Activated B cell treated with CpG ODN at 0.5 μM for 24 hours (primary cell): ENCODE data around the gene CPA2. TPM values are rescaled to one million over a fixed set of nuclear protein-coding genes. Genes with fewer than 3 reads are reported as not detected.

Experiments
- ATAC-seq: fragments of 200-7000 bp; cut with Tn5 transposase; one replicate; pipeline ENCODE4 v1.10.0; 2021; ENCODE audit warnings: low read depth, mild to moderate bottlenecking, moderate library complexity
- CTCF ChIA-PET: fragments of 350-600 bp; sonication (Branson Sonifier 250); formaldehyde crosslinking; loops from one replicate; lab custom pipeline; 2021; ENCODE audit warnings: antibody characterized with exemption; lab: Charles Lee
- POLR2A ChIA-PET: fragments of 350-600 bp; sonication (Branson Sonifier 250); formaldehyde crosslinking; loops from one replicate; lab custom pipeline; 2021; ENCODE audit warnings: antibody characterized with exemption; lab: Charles Lee
- DNase-seq: peaks from one replicate; pipeline ENCODE4 v3.0.0; 2022
- H3K27ac Mint-ChIP-seq: one replicate; pipeline ENCODE4 v1.8.0; 2020; ENCODE audit warnings: mixed read lengths
- H3K27me3 Mint-ChIP-seq: one replicate; pipeline ENCODE4 v1.8.0; 2021; ENCODE audit warnings: mixed read lengths
- H3K36me3 Mint-ChIP-seq: one replicate; pipeline ENCODE4 v1.8.0; 2021; ENCODE audit warnings: low read depth, mixed read lengths
- H3K4me1 Mint-ChIP-seq: one replicate; pipeline ENCODE4 v1.8.0; 2021; ENCODE audit warnings: mixed read lengths
- H3K4me3 Mint-ChIP-seq: one replicate; pipeline ENCODE4 v1.8.0; 2020; ENCODE audit warnings: mild to moderate bottlenecking, mixed read lengths
- H3K9me3 Mint-ChIP-seq: one replicate; pipeline ENCODE4 v1.8.0; 2020; ENCODE audit warnings: mixed read lengths
- intact Hi-C: fragments of 100-400 bp; cut with micrococcal nuclease; formaldehyde crosslinking; loops from one replicate; pipeline ENCODE4 v1.15.1; 2024
- total RNA-seq: library from RNA; stranded (reverse); gene quantifications from 2 replicates; pipeline ENCODE4 v1.2.3, GENCODE V29; 2022
- TF ChIP-seq, protein P1 (sequence below): fragments of 200-600 bp; IDR thresholded peaks from one replicate; pipeline ENCODE4 v1.8.0; 2022; ENCODE audit warnings: antibody characterized with exemption, mild to moderate bottlenecking

Gene CPA2
- total RNA-seq, 1 donor from 2014 or later, result not detected

DNA sequence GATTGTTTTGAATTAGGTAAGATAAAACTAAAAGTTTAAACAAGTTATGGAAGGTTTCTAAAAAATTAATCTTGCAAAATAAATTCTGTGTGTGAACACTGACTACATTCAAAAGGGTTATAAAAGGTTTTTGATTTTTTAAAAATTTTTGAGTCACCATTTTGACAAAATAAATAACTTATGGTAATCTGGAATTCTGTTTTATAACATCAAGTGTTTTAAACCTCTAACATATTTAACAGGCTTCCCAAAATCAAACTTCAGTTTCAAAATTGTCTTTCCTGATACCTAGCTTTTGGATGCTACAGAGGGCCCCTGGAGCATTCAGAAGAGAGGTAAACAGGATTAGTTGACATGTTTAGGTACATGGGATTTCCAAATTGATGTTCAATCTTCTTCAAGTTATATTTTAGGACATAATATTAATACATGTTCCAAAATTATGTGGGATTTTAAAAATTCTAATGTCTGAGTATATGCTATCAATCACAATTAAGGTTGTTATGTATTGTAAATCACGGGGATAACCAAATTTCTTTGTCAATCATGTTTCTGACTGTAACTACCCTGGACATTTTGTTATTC lies 8.1 kb upstream of the CPA2 start:
- Mint-ChIP-seq H3K4me3 (no peak overlapping the region), H3K4me1 (no peaks in the 10 kb centered on the region), H3K9me3 (peaks cover 7% of the 10 kb centered on the region), H3K27me3 (peaks cover 3% of the 10 kb centered on the region), H3K36me3 (no peaks in the 10 kb centered on the region), H3K27ac (no peak overlapping the region)
- DNase-seq (no peak), ATAC-seq (no peak)
- intact Hi-C loops, result no loop called here
- CTCF ChIA-PET, result no interaction called here
- TF ChIP-seq, protein P1, sequence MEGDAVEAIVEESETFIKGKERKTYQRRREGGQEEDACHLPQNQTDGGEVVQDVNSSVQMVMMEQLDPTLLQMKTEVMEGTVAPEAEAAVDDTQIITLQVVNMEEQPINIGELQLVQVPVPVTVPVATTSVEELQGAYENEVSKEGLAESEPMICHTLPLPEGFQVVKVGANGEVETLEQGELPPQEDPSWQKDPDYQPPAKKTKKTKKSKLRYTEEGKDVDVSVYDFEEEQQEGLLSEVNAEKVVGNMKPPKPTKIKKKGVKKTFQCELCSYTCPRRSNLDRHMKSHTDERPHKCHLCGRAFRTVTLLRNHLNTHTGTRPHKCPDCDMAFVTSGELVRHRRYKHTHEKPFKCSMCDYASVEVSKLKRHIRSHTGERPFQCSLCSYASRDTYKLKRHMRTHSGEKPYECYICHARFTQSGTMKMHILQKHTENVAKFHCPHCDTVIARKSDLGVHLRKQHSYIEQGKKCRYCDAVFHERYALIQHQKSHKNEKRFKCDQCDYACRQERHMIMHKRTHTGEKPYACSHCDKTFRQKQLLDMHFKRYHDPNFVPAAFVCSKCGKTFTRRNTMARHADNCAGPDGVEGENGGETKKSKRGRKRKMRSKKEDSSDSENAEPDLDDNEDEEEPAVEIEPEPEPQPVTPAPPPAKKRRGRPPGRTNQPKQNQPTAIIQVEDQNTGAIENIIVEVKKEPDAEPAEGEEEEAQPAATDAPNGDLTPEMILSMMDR, result no peak
- POLR2A ChIA-PET, result no interaction called here

DNA sequence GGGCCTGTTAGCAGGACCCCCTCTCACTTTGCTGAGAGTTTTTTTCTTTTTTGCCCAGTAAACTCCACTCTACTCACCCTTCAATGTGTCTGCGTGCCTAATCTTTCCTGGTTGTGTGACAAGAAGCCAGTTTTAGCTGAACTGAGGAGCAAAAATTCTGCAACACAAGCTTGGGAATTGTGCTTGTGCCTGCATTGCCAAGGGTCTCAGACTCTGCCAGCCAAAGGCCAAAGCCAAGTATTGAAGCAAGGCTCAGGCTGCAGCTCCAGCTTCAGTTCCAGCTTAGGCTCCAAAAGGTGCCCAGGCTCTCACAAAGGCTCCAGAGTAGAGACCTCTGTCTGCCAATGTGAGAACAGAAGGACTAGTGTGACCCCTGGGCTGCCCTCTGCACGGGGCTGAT lies 4.2 kb upstream of the CPA2 start:
- TF ChIP-seq, protein P1, result no peak
- Mint-ChIP-seq H3K4me1 (no peaks in the 10 kb centered on the region), H3K27me3 (no peaks in the 10 kb centered on the region), H3K27ac (no peak overlapping the region), H3K9me3 (peaks cover 4% of the 10 kb centered on the region), H3K4me3 (no peak overlapping the region), H3K36me3 (no peaks in the 10 kb centered on the region)
- no peak for ATAC-seq
- ChIA-PET CTCF (no interaction called here), POLR2A (no interaction called here)
- no peak for DNase-seq
- intact Hi-C loops, result no loop called here

DNA sequence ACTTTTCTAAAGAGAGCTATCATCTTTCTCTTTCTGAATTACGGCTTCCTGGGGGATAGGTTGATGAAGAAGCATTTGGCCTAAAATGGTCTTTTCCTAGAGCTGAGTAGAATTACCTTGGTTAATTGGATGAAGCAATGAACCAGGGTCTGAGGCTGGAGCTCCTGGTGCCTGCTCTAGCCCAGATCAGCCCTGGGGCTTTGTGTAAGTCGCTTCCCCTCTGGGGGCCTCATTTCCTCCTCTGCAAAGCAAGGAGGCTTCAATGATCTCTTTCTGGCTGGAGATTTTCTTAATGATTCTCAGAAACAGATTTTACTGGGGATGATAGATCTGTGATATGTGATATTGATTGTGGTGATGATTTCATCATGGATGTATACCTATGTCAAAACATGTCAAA lies 3.5 kb upstream of the CPA2 start:
- ChIA-PET CTCF (no interaction called here), POLR2A (no interaction called here)
- H3K4me3 Mint-ChIP-seq, result no peak overlapping the region
- H3K9me3 Mint-ChIP-seq, result peaks cover 2% of the 10 kb centered on the region
- intact Hi-C loops, result no loop called here
- no peaks in the 10 kb centered on the region for H3K36me3 Mint-ChIP-seq
- H3K27ac Mint-ChIP-seq, result no peak overlapping the region
- H3K27me3 Mint-ChIP-seq, result no peaks in the 10 kb centered on the region
- H3K4me1 Mint-ChIP-seq, result no peaks in the 10 kb centered on the region
- TF ChIP-seq, protein P1, result no peak
- DNase-seq, result no peak
- ATAC-seq, result no peak

DNA sequence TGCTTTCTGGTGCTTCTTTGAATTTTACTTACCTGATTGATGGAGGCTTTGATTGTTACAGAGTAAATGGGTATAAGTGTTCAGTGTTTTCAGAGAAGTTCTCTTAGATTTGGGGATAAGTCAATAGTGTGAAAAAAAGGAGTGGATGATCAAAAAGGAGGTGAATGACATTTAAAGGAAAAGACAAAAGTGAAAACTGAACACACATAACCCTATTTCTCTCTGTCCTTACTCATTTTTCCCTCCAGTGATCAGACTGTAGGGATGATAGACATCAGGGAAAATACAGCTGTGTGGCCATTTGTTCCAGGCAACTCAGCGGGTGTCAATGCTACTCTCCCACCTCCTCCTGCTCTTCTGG lies 278 bp downstream of the CPA2 start:
- POLR2A ChIA-PET, result no interaction called here
- ATAC-seq, result no peak
- CTCF ChIA-PET, result no interaction called here

DNA sequence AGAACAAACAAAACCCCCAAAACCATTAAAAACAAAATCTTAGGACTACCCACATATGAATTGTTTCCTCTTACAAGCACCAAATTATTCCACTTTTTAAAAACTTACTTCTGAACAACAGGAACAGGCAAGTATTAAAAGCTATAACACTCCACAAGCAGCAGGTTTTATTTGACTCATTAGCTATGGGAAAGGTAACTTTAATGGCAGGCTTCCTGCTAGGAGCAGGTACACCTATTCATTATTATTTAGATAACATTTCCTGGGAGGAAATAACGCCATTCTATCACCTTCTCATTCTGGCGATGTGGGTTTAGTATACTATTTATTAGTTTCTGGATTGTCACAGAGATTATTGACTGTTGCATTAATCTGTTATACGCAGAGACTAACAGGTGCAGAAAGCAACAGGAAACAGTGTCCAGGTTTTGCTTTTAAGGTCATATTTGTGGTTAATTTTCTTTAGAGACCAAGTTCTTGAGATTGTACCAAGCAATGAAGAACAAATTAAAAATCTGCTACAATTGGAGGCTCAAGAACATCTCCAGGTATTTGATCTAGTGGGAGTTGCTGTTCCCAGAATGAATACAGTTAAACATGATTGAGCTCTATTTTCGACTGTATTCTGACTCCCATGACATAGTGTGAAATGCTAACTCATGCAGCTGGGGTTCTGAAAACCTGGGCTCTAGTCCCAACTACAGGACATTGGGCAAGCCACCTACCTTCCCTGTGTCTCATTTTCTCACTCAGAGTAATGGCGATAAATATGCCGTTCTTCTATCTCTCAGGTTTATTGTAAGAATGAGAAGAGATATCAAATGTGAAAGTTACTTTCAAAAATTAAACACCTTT lies 2.0 kb downstream of the CPA2 start:
- ATAC-seq (no peak), DNase-seq (no peak)
- no peaks in the 10 kb centered on the region for H3K9me3 Mint-ChIP-seq
- CTCF ChIA-PET, result no interaction called here
- POLR2A ChIA-PET, result no interaction called here
- TF ChIP-seq, protein P1, result no peak
- no peak overlapping the region for H3K4me3 Mint-ChIP-seq
- intact Hi-C loops, result no loop called here
- H3K27ac Mint-ChIP-seq, result no peak overlapping the region
- H3K4me1 Mint-ChIP-seq, result no peaks in the 10 kb centered on the region
- H3K36me3 Mint-ChIP-seq, result no peaks in the 10 kb centered on the region
- peaks cover 19% of the 10 kb centered on the region for H3K27me3 Mint-ChIP-seq

More for the DNA sequence above, 278 bp downstream of the CPA2 start:
- H3K9me3 Mint-ChIP-seq, result no peaks in the 10 kb centered on the region
- no peak for DNase-seq
- H3K4me1 Mint-ChIP-seq, result no peaks in the 10 kb centered on the region
- peaks cover 15% of the 10 kb centered on the region for H3K27me3 Mint-ChIP-seq
- TF ChIP-seq, protein P1, result no peak
- H3K27ac Mint-ChIP-seq, result no peak overlapping the region
- no peaks in the 10 kb centered on the region for H3K36me3 Mint-ChIP-seq
- intact Hi-C loops, result no loop called here
- H3K4me3 Mint-ChIP-seq, result no peak overlapping the region
